Lower leg skin (tissue), 3 donors: ENCODE data around the gene C14orf180.

Source experiments
- POLR2A ChIP-seq, 2 donors: fragments of 450-650 bp; IDR thresholded peaks; one replicate each; pipeline ENCODE4 v1.6.1; 2016 to 2017; ENCODE audit warnings: antibody characterized with exemption in 2 of 2, mild to moderate bottlenecking in 1 of 2, moderate library complexity in 1 of 2
- TF ChIP-seq, protein P1 (sequence below), 3 donors: fragments of 450-650 bp; IDR thresholded peaks; one replicate each; pipeline ENCODE4 v1.5.1; 2016; ENCODE audit warnings: antibody characterized with exemption in 3 of 3, mild to moderate bottlenecking in 3 of 3, moderate library complexity in 2 of 3

- TF ChIP-seq, protein P1, sequence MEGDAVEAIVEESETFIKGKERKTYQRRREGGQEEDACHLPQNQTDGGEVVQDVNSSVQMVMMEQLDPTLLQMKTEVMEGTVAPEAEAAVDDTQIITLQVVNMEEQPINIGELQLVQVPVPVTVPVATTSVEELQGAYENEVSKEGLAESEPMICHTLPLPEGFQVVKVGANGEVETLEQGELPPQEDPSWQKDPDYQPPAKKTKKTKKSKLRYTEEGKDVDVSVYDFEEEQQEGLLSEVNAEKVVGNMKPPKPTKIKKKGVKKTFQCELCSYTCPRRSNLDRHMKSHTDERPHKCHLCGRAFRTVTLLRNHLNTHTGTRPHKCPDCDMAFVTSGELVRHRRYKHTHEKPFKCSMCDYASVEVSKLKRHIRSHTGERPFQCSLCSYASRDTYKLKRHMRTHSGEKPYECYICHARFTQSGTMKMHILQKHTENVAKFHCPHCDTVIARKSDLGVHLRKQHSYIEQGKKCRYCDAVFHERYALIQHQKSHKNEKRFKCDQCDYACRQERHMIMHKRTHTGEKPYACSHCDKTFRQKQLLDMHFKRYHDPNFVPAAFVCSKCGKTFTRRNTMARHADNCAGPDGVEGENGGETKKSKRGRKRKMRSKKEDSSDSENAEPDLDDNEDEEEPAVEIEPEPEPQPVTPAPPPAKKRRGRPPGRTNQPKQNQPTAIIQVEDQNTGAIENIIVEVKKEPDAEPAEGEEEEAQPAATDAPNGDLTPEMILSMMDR (IDR thresholded peaks at IDR 0.05), result no peak
- no peak for TF ChIP-seq POLR2A (IDR thresholded peaks at IDR 0.05)
These were observed 6.6 kb downstream of the C14orf180 start for GRCh38 chr14:104585966-104586697.
